Tibial nerve (tissue), 4 donors: ENCODE results near the gene CLIP3. TPM values are rescaled to one million over a fixed set of nuclear protein-coding genes. Genes with fewer than 3 reads are reported as not detected.

Source experiments
- DNase-seq, 2 donors: peaks; one replicate each; pipeline ENCODE4 v3.0.0-alpha.2; 2019; ENCODE audit warnings: low spot score in 2 of 2
- H3K27ac ChIP-seq, 4 donors: fragments of 200-600 bp; sonication (generic) in 3 of 4; one replicate each; pipeline ENCODE4 v1.5.1; 2017 to 2019; ENCODE audit warnings: mild to moderate bottlenecking in 1 of 4
- H3K27me3 ChIP-seq, 2 donors: fragments of 200-600 bp; sonication (generic) in 1 of 2; one replicate each; pipeline versions ENCODE4 v1.5.1 to v1.6.0; 2017 to 2019
- H3K36me3 ChIP-seq, 3 donors: fragments of 200-600 bp; sonication (generic); one replicate each; pipeline ENCODE4 v1.5.1; 2018 to 2019
- H3K4me1 ChIP-seq, 4 donors: fragments of 200-600 bp; sonication (generic) in 3 of 4; one replicate each; pipeline ENCODE4 v1.5.1; 2017 to 2019
- H3K4me3 ChIP-seq, 4 donors: fragments of 200-600 bp; sonication (generic) in 3 of 4; one replicate each; pipeline ENCODE4 v1.5.1; 2017 to 2019; ENCODE audit warnings: mild to moderate bottlenecking in 1 of 4, moderate library complexity in 1 of 4
- H3K9me3 ChIP-seq, 4 donors: fragments of 200-600 bp; sonication (generic) in 3 of 4; one replicate each; pipeline ENCODE4 v1.5.1; 2017 to 2019
- CTCF ChIP-seq, 5 experiments: fragments of 200-600 bp in 3 of 5; fragments of 450-650 bp in 2 of 5; sonication (generic) in 3 of 5; IDR thresholded peaks; one replicate each; pipeline ENCODE4 v1.5.1; 2016 to 2019; ENCODE audit warnings: antibody characterized with exemption in 5 of 5, mild to moderate bottlenecking in 3 of 5, moderate library complexity in 2 of 5
- EP300 ChIP-seq, 2 donors: sonication (generic); formaldehyde crosslinking; IDR thresholded peaks; one replicate each; pipeline ENCODE4 v1.6.1; 2017; ENCODE audit warnings: antibody characterized with exemption in 2 of 2, mild to moderate bottlenecking in 1 of 2
- POLR2A ChIP-seq, 2 donors: fragments of 450-650 bp; IDR thresholded peaks; one replicate each; pipeline ENCODE4 v1.6.1; 2017; ENCODE audit warnings: antibody characterized with exemption in 2 of 2, mild to moderate bottlenecking in 2 of 2, moderate library complexity in 2 of 2
- WGBS, 2 donors: methylation state at CpG; one replicate each; pipeline ENCODE4 v1.1.5; 2018; 5-methylcytosine and 5-hydroxymethylcytosine counted together
- total RNA-seq, 4 donors: library from RNA; depleted of rRNA; stranded (reverse); fragments of >200 nt; gene quantifications; one replicate each; pipeline ENCODE4 v1.1.0, GENCODE V29; 2016

CLIP3 gene
- total RNA-seq, 4 donors from 2014 or later: 20.1 to 44.7 (median 24.6) TPM

GRCh38 chr19:36026091-36026876 is 6.4 kb downstream of the CLIP3 start:
- 93% methylated on average over 48 to 49 of the region's 49 CpGs for WGBS, 2 donors
- TF ChIP-seq POLR2A (IDR thresholded peaks at IDR 0.05): no peak
- TF ChIP-seq EP300 (IDR thresholded peaks at IDR 0.05): no peak
- no peak for TF ChIP-seq CTCF (IDR thresholded peaks at IDR 0.05)
- peaks cover 0 to 73% (median 0%) of the 10 kb centered on the region in 3 donors for H3K36me3 ChIP-seq

GRCh38 chr19:36025541-36025940 is 7.1 kb downstream of the CLIP3 start:
- H3K27ac ChIP-seq: no peak overlapping the region
- H3K9me3 ChIP-seq: no peaks in the 10 kb centered on the region
- H3K27me3 ChIP-seq: no peaks in the 10 kb centered on the region
- H3K4me1 ChIP-seq: no peaks in the 10 kb centered on the region
- no peak for TF ChIP-seq POLR2A (IDR thresholded peaks at IDR 0.05)
- no peak for TF ChIP-seq EP300 (IDR thresholded peaks at IDR 0.05)
- TF ChIP-seq CTCF (IDR thresholded peaks at IDR 0.05): no peak
- peaks cover 0 to 81% (median 0%) of the 10 kb centered on the region in 3 donors for H3K36me3 ChIP-seq
- WGBS, 2 donors: 38 to 44% methylated on average over 1 of the region's 1 CpG
- DNase-seq: no peak
- H3K4me3 ChIP-seq: no peak overlapping the region

More at GRCh38 chr19:36026091-36026876, 6.4 kb downstream of the CLIP3 start:
- no peak overlapping the region for H3K4me3 ChIP-seq
- H3K27me3 ChIP-seq: no peaks in the 10 kb centered on the region
- no peaks in the 10 kb centered on the region for H3K9me3 ChIP-seq
- no peak overlapping the region for H3K27ac ChIP-seq
- no peak for DNase-seq
- peaks cover 0 to 2% (median 0%) of the 10 kb centered on the region in 4 donors for H3K4me1 ChIP-seq

- H3K27me3 ChIP-seq: no peaks in the 10 kb centered on the region
- H3K27ac ChIP-seq: no peak overlapping the region
- TF ChIP-seq CTCF (IDR thresholded peaks at IDR 0.05) (no peak), POLR2A (IDR thresholded peaks at IDR 0.05) (no peak), EP300 (IDR thresholded peaks at IDR 0.05) (no peak)
- no peaks in the 10 kb centered on the region for H3K4me1 ChIP-seq
- WGBS, 2 donors: 90 to 95% methylated on average over 5 of the region's 5 CpGs
- no peak for DNase-seq
- peaks cover 0 to 96% (median 0%) of the 10 kb centered on the region in 3 donors for H3K36me3 ChIP-seq
- no peaks in the 10 kb centered on the region for H3K9me3 ChIP-seq
- H3K4me3 ChIP-seq: no peak overlapping the region
Measured at GRCh38 chr19:36023432-36023831, 9.2 kb downstream of the CLIP3 start.

GRCh38 chr19:36019061-36019670 is 13.5 kb downstream of the CLIP3 start:
- Histone ChIP-seq H3K27me3 (no peaks in the 10 kb centered on the region), H3K27ac (no peak overlapping the region), H3K4me3 (no peak overlapping the region), H3K9me3 (no peaks in the 10 kb centered on the region), H3K4me1 (peaks cover 0 to 6% (median 1%) of the 10 kb centered on the region in 4 donors), H3K36me3 (peaks cover 0 to 83% (median 0%) of the 10 kb centered on the region in 3 donors)
- TF ChIP-seq CTCF (IDR thresholded peaks at IDR 0.05) (no peak), POLR2A (IDR thresholded peaks at IDR 0.05) (no peak), EP300 (IDR thresholded peaks at IDR 0.05) (no peak)
- WGBS, 2 donors: 85 to 97% methylated on average over 14 to 22 of the region's 22 CpGs
- no peak for DNase-seq
